WERI-Rb-1 (cell line): ENCODE measurements around the gene SELL.
A peak's percentile ranks its signal among the peaks of the same experiment; 100 is the strongest.

Experiments used
- DNase-seq: peaks from one replicate; pipeline ENCODE4 v3.0.0-alpha.2; 2020
- H3K27ac ChIP-seq: fragments of 250-450 bp; sonication (Bioruptor Pico); 2 replicates; pipeline ENCODE4 v1.5.1; 2020; ENCODE audit warnings: mild to moderate bottlenecking, moderate library complexity
- H3K27me3 ChIP-seq: fragments of 250-450 bp; sonication (Bioruptor Pico); 2 replicates; pipeline ENCODE4 v1.5.1; 2021; ENCODE audit warnings: mild to moderate bottlenecking, low read depth, moderate library complexity; ENCODE audit not compliant: insufficient read depth, severe bottlenecking
- H3K36me3 ChIP-seq: fragments of 250-450 bp; sonication (Bioruptor Pico); 2 replicates; pipeline ENCODE4 v1.5.1; 2020; ENCODE audit warnings: mild to moderate bottlenecking, moderate library complexity
- H3K4me3 ChIP-seq: 2 replicates; pipeline ENCODE4 v1.5.1; 2011; ENCODE audit warnings: low read depth, mild to moderate bottlenecking, control low read depth, low read length
- H3K9me3 ChIP-seq: fragments of 250-450 bp; sonication (Bioruptor Pico); 2 replicates; pipeline ENCODE4 v1.5.1; 2021; ENCODE audit warnings: mild to moderate bottlenecking, moderate library complexity; ENCODE audit not compliant: severe bottlenecking
- TF ChIP-seq, protein P1 (sequence below): IDR thresholded peaks from 2 replicates; pipeline ENCODE4 v1.5.1; 2011; ENCODE audit warnings: low read depth, mild to moderate bottlenecking, control low read depth, inconsistent platforms, low read length

SELL gene

DNA sequence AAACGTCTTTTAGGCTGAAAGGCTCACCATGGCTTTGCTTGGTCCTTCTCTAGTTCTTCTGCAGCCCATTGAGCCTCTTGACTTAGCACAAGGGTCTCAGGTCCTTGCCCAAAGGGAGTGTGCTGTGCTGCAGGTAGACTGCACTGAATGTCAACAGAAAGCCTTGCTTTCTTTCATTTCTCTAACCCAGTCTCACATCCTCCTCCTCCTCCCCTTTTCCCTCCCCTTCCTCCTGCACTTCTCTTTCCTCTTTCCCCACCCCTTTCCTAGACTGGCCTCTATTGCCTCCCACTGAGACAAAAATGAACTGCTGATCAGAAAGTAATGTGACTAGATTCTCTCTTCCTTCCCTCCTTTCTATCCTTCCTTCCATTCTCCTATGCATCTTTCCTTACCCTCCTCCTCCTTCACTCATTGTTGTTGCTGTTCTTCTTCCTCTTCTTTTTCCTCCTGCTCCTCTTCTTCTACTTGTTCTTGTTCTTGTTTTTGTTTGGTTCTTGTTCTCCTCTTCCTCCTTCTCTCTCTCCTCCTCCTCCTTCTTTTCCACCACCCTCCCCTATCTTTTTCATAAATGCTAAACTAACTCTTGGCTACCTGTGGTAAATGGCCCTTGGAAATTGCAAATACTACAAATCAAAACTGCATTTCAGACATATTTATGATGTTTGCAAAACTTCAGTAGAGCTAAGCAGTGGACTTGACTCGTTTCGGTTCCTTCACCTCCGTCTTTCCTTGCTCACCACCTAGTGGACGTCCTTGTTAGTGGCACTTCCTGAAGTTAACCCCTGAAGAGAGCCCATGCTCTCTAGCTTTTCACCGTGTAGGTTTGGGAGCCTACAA lies at the start of gene SELL:
Gene SELL, minus strand, starts transcription at position 152 of the 840 bp plus-strand sequence. Its CDS starts 122 bp downstream, at position 30.
- Histone ChIP-seq H3K27me3 (no peaks in the 10 kb centered on the region), H3K9me3 (no peaks in the 10 kb centered on the region), H3K36me3 (no peaks in the 10 kb centered on the region), H3K4me3 (no peak within 1 kb of the TSS), H3K27ac (no peak within 1 kb of the TSS)
- peak; percentile 52 for DNase-seq
- TF ChIP-seq, protein P1, sequence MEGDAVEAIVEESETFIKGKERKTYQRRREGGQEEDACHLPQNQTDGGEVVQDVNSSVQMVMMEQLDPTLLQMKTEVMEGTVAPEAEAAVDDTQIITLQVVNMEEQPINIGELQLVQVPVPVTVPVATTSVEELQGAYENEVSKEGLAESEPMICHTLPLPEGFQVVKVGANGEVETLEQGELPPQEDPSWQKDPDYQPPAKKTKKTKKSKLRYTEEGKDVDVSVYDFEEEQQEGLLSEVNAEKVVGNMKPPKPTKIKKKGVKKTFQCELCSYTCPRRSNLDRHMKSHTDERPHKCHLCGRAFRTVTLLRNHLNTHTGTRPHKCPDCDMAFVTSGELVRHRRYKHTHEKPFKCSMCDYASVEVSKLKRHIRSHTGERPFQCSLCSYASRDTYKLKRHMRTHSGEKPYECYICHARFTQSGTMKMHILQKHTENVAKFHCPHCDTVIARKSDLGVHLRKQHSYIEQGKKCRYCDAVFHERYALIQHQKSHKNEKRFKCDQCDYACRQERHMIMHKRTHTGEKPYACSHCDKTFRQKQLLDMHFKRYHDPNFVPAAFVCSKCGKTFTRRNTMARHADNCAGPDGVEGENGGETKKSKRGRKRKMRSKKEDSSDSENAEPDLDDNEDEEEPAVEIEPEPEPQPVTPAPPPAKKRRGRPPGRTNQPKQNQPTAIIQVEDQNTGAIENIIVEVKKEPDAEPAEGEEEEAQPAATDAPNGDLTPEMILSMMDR, result peak; percentile 71

DNA sequence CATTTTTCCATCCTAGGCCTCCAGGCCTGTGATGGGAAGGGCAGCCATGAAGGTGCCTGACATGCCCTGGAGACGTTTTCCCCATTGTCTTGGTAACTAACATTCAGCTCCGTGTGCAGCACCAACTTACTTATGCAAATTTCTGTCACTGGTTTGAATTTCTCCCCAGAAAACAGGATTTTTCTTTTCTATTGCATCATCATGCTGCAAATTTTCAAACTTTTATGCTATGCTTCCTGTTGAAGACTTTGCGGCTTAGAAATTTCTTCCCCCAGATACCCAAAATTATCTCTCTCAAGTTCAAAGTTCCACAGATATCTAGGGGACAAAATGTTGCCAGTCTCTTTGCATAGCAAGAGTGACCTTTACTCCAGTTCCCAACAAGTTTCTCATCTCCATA lies 47.6 kb upstream of the SELL start:
- Histone ChIP-seq H3K27ac (no peak overlapping the region), H3K9me3 (no peaks in the 10 kb centered on the region), H3K27me3 (no peaks in the 10 kb centered on the region), H3K36me3 (no peaks in the 10 kb centered on the region), H3K4me3 (no peak overlapping the region)
- DNase-seq, result no peak
- TF ChIP-seq, protein P1, result no peak

- Histone ChIP-seq H3K4me3 (no peak overlapping the region), H3K27me3 (no peaks in the 10 kb centered on the region), H3K9me3 (no peaks in the 10 kb centered on the region), H3K27ac (no peak overlapping the region), H3K36me3 (no peaks in the 10 kb centered on the region)
- TF ChIP-seq, protein P1, result no peak
- no peak for DNase-seq
Measured at GRCh38 chr1:169753549-169753948, 42.1 kb upstream of the SELL start.

DNA sequence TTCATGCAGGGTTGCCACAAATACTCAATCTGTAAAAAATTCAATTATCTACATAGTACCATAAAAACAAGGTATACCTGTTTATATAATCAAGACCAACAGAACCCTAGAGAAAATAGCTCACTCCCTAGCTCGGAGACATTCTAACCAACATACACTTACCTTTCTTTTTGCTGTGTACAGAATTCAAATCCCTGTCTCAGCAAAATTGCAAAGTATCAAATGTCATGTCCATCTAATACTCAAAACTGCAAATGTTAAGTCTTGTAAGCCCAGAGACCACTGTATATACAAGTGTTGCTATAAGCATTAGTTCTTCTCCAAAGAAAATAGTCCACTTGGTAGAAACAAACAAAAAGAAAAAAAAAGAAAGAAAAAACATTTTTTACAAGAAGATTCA lies 38.6 kb upstream of the SELL start:
- H3K9me3 ChIP-seq, result no peaks in the 10 kb centered on the region
- H3K36me3 ChIP-seq, result no peaks in the 10 kb centered on the region
- DNase-seq, result no peak
- H3K27me3 ChIP-seq, result no peaks in the 10 kb centered on the region
- TF ChIP-seq, protein P1, result no peak
- H3K4me3 ChIP-seq, result no peak overlapping the region
- no peak overlapping the region for H3K27ac ChIP-seq

- TF ChIP-seq, protein P1, result no peak
- Histone ChIP-seq H3K4me3 (no peak overlapping the region), H3K27me3 (no peaks in the 10 kb centered on the region), H3K9me3 (no peaks in the 10 kb centered on the region), H3K36me3 (no peaks in the 10 kb centered on the region), H3K27ac (no peak overlapping the region)
- DNase-seq, result no peak
Measured at GRCh38 chr1:169746550-169746949, 35.1 kb upstream of the SELL start.
